Activated CD4-positive, alpha-beta T cell treated with anti-CD3 and anti-CD28 coated beads, Interleukin-2, amount 50 U/mL, for 16 hours (primary cell): Measurements from ENCODE around the gene TBL1XR1.

ENCODE experiments used
- DNase-seq: peaks from one replicate; pipeline ENCODE4 v3.0.0-alpha.2; 2020

The TBL1XR1 gene

GRCh38 chr3:177106594-177106993, 90.7 kb downstream of the TBL1XR1 start:
- DNase-seq = no peak

- no peak for DNase-seq
Observed at GRCh38 chr3:177106184-177106583, 91.1 kb downstream of the TBL1XR1 start.

GRCh38 chr3:177105623-177106022, 91.7 kb downstream of the TBL1XR1 start:
- DNase-seq = no peak

GRCh38 chr3:177104299-177104992, 92.8 kb downstream of the TBL1XR1 start:
- no peak for DNase-seq

GRCh38 chr3:177102553-177102952, 94.7 kb downstream of the TBL1XR1 start:
- DNase-seq = no peak

GRCh38 chr3:177098551-177098950, 98.7 kb downstream of the TBL1XR1 start:
- no peak for DNase-seq

GRCh38 chr3:177096615-177097014, 100.7 kb downstream of the TBL1XR1 start:
- no peak for DNase-seq

GRCh38 chr3:177093966-177094365, 103.3 kb downstream of the TBL1XR1 start:
- DNase-seq = no peak

GRCh38 chr3:177089901-177090300, 107.4 kb downstream of the TBL1XR1 start:
- DNase-seq = no peak

GRCh38 chr3:177089110-177089509, 108.2 kb downstream of the TBL1XR1 start:
- no peak for DNase-seq

GRCh38 chr3:177085794-177086193, 111.5 kb downstream of the TBL1XR1 start:
- no peak for DNase-seq

- no peak for DNase-seq
Observed at GRCh38 chr3:177084616-177085015, 112.7 kb downstream of the TBL1XR1 start.

GRCh38 chr3:177080122-177080521, 117.2 kb downstream of the TBL1XR1 start:
- no peak for DNase-seq

GRCh38 chr3:177079684-177080083, 117.6 kb downstream of the TBL1XR1 start:
- DNase-seq = no peak

- DNase-seq = no peak
Observed at GRCh38 chr3:177071496-177072156, 125.7 kb downstream of the TBL1XR1 start.

GRCh38 chr3:177069514-177070329, 127.6 kb downstream of the TBL1XR1 start:
- no peak for DNase-seq

- DNase-seq = no peak
Observed at GRCh38 chr3:177068967-177069366, 128.3 kb downstream of the TBL1XR1 start.

- no peak for DNase-seq
Observed at GRCh38 chr3:177066068-177066467, 131.2 kb downstream of the TBL1XR1 start.

GRCh38 chr3:177065285-177066033, 131.8 kb downstream of the TBL1XR1 start:
- DNase-seq = no peak

GRCh38 chr3:177062052-177062732, 135.1 kb downstream of the TBL1XR1 start:
- no peak for DNase-seq

GRCh38 chr3:177061369-177061768, 135.9 kb downstream of the TBL1XR1 start:
- no peak for DNase-seq

- DNase-seq = no peak
Observed at GRCh38 chr3:177060492-177060891, 136.8 kb downstream of the TBL1XR1 start.
